ENCODE measurements around the gene HK2. TPM values are rescaled to one million over a fixed set of nuclear protein-coding genes. Genes with fewer than 3 reads are reported as not detected.

HK2 gene
- total and polyA plus RNA-seq, 7 donors = 14.3 to 229 (median 84.2) TPM

DNA sequence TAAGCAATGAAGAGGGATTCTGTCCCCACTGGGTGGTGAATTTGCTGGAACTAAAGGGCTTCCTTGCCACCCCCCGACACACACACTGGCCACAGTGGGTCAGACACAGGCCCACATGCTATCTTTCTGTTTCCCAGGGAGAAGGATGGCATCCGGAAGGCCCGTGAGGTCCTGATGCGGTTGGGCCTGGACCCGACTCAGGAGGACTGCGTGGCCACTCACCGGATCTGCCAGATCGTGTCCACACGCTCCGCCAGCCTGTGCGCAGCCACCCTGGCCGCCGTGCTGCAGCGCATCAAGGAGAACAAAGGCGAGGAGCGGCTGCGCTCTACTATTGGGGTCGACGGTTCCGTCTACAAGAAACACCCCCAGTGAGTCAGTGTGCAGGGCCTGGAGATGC is 44.6 kb downstream of the HK2 start:
- peaks cover 25 to 89% of the 10 kb centered on the region in 2 donors for H3K36me3 ChIP-seq (ENCODE audit: insufficient read depth in 1 of 2, low read depth in 1 of 2)
- ATAC-seq (no peak), DNase-seq (no peak)
- H3K4me1 ChIP-seq = peaks cover 8% of the 10 kb centered on the region
- H3K9me3 ChIP-seq = no peaks in the 10 kb centered on the region
- TF ChIP-seq, protein P1, sequence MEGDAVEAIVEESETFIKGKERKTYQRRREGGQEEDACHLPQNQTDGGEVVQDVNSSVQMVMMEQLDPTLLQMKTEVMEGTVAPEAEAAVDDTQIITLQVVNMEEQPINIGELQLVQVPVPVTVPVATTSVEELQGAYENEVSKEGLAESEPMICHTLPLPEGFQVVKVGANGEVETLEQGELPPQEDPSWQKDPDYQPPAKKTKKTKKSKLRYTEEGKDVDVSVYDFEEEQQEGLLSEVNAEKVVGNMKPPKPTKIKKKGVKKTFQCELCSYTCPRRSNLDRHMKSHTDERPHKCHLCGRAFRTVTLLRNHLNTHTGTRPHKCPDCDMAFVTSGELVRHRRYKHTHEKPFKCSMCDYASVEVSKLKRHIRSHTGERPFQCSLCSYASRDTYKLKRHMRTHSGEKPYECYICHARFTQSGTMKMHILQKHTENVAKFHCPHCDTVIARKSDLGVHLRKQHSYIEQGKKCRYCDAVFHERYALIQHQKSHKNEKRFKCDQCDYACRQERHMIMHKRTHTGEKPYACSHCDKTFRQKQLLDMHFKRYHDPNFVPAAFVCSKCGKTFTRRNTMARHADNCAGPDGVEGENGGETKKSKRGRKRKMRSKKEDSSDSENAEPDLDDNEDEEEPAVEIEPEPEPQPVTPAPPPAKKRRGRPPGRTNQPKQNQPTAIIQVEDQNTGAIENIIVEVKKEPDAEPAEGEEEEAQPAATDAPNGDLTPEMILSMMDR (IDR thresholded peaks at IDR 0.05) = no peak
- intact Hi-C loops (cut with DNase I) = loop anchor here (5.0 kb wide), 3 partner anchors 41 to 186 kb away; no protein-coding TSS in a partner anchor
- H3K27me3 ChIP-seq (ENCODE audit: insufficient read depth in 3 of 3, low read length in 2 of 3) = no peaks in the 10 kb centered on the region
- WGBS, 3 donors = 94 to 96% (median 96%) methylated on average over 20 of the region's 20 CpGs
- no peak overlapping the region for H3K27ac ChIP-seq
- H3K4me3 ChIP-seq = no peak overlapping the region

DNA sequence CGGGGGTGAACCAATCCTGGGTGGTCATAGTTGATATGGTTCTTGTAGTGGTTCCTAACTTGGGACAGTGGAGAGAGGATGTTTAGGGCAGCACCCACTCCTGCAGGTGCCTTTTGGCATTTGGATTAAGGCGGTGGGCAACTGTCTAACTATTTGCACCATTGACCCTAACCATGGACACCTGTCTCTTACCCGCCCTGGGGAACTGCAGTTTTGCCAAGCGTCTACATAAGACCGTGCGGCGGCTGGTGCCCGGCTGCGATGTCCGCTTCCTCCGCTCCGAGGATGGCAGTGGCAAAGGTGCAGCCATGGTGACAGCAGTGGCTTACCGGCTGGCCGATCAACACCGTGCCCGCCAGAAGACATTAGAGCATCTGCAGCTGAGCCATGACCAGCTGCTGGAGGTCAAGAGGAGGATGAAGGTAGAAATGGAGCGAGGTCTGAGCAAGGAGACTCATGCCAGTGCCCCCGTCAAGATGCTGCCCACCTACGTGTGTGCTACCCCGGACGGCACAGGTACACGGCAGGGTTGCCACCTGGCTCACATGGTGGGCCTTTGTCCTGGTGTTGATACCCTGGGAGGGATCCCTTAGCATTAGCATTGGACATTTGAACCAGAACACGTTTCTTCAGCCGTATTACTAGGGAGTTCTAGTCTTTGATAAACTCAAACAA is 46.3 kb downstream of the HK2 start:
- H3K9me3 ChIP-seq = no peaks in the 10 kb centered on the region
- TF ChIP-seq, protein P1 (IDR thresholded peaks at IDR 0.05) = no peak
- peaks cover 26 to 91% of the 10 kb centered on the region in 2 donors for H3K36me3 ChIP-seq (ENCODE audit: insufficient read depth in 1 of 2, low read depth in 1 of 2)
- intact Hi-C loops (cut with DNase I) = loop anchor here in 1 of 2 donors (10.0 kb wide), 1 partner anchor 505 kb away; no protein-coding TSS in a partner anchor
- ATAC-seq (no peak), DNase-seq (no peak)
- H3K27ac ChIP-seq = no peak overlapping the region
- WGBS, 3 donors = 95 to 97% (median 95%) methylated on average over 24 of the region's 24 CpGs
- H3K4me1 ChIP-seq = peaks cover under 1% of the 10 kb centered on the region
- H3K27me3 ChIP-seq (ENCODE audit: insufficient read depth in 3 of 3, low read length in 2 of 3) = no peaks in the 10 kb centered on the region
- no peak overlapping the region for H3K4me3 ChIP-seq

DNA sequence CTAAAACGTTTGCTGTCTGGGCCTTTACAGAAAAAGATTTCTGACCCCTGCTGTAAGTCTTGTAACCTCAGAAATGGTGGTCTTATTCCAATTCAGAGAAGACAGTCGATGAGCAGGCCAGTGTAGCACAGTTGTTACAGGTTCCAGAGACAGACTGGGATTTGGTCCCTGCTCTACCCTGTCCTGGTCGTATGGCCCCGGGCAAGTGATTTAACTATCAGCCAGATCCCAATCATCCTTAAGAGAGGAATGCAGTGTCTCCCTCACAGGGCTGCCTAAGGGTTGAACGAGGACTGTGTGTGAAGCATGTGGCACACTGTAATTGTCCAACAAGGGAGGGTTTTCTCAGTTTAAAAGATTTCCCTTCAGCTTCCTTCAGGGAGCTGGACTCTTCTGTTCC is 47.2 kb downstream of the HK2 start:
- ATAC-seq (no peak), DNase-seq (no peak)
- Histone ChIP-seq H3K27ac (no peak overlapping the region), H3K4me3 (no peak overlapping the region), H3K27me3 (ENCODE audit: insufficient read depth in 3 of 3, low read length in 2 of 3) (no peaks in the 10 kb centered on the region), H3K36me3 (ENCODE audit: insufficient read depth in 1 of 2, low read depth in 1 of 2) (peaks cover 28 to 95% of the 10 kb centered on the region in 2 donors), H3K4me1 (no peaks in the 10 kb centered on the region), H3K9me3 (no peaks in the 10 kb centered on the region)
- TF ChIP-seq, protein P1 (IDR thresholded peaks at IDR 0.05) = no peak
- WGBS, 3 donors = 70 to 80% (median 74%) methylated on average over 5 of the region's 5 CpGs
- intact Hi-C loops (cut with DNase I) = loop anchor here in 1 of 2 donors (10.0 kb wide), 1 partner anchor 506 kb away; no protein-coding TSS in a partner anchor

DNA sequence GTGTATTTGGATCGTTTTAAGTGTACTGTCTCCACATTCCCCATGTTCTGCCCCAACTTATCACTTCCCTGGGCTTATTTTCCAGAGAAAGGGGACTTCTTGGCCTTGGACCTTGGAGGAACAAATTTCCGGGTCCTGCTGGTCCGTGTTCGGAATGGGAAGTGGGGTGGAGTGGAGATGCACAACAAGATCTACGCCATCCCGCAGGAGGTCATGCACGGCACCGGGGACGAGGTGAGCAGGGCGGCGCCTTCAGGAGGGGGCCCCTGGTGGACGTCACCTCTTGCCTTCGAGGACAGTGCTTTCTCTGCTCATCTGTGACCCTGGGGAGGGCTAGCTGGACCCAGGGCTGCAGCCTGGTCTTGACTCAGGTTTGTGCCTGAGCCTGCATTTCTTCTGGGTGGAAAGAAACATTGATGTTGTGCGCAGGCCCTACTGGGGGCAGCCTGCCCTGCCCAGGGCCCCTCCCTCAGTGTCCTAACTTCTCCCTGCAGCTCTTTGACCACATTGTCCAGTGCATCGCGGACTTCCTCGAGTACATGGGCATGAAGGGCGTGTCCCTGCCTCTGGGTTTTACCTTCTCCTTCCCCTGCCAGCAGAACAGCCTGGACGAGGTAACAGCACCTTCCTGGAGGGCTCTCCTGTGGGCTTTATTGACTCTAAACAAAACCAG is 47.8 kb downstream of the HK2 start:
- no peak overlapping the region for H3K4me3 ChIP-seq
- 92 to 96% (median 92%) methylated on average over 19 of the region's 19 CpGs for WGBS, 3 donors
- DNase-seq = no peak
- H3K4me1 ChIP-seq = no peaks in the 10 kb centered on the region
- H3K9me3 ChIP-seq = no peaks in the 10 kb centered on the region
- H3K36me3 ChIP-seq (ENCODE audit: insufficient read depth in 1 of 2, low read depth in 1 of 2) = peaks cover 28 to 96% of the 10 kb centered on the region in 2 donors
- intact Hi-C loops (cut with DNase I) = loop anchor here in 1 of 2 donors (10.0 kb wide), 1 partner anchor 507 kb away; no protein-coding TSS in a partner anchor
- H3K27me3 ChIP-seq (ENCODE audit: insufficient read depth in 3 of 3, low read length in 2 of 3) = no peaks in the 10 kb centered on the region
- peak in 1 of 4 donors; percentile 10 for ATAC-seq
- no peak overlapping the region for H3K27ac ChIP-seq
- TF ChIP-seq, protein P1 (IDR thresholded peaks at IDR 0.05) = no peak
